Subcutaneous adipose tissue (tissue), 4 donors: ENCODE results near the gene XPC. TPM values are rescaled to one million over a fixed set of nuclear protein-coding genes. Genes with fewer than 3 reads are reported as not detected.

ENCODE experiments used
- CTCF ChIP-seq: fragments of 450-650 bp; IDR thresholded peaks from one replicate; pipeline ENCODE4 v1.5.1; 2016; ENCODE audit warnings: low read depth, mild to moderate bottlenecking, control low read depth, antibody characterized with exemption, moderate library complexity
- total RNA-seq, 4 donors: library from RNA; depleted of rRNA; stranded (reverse); fragments of >200 nt; gene quantifications; one replicate each; pipeline ENCODE4 v1.1.0, GENCODE V29; 2016

XPC gene
- total RNA-seq, 4 donors from 2014 or later = 25.4 to 70.6 (median 46.0) TPM

DNA sequence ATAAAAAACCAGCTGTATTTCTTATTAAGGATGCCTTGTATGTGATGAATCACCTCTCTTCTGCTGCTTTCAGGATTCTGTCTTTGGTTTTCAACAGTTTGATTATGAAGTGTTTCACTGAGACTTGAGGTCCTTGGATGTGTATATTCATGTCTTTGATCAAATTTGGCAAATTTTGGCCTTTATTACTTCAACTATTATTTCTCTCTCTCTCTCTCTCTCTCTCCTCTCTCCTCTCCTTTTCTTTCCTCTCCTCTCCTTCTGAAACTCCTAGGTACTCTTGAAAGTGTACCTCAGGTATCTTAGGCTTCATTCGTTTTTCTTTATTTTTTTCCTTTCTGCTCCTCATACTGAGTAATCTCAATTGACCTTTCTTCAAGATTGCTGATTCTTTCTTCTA is 43.5 kb upstream of the XPC start:
- no peak for TF ChIP-seq CTCF

DNA sequence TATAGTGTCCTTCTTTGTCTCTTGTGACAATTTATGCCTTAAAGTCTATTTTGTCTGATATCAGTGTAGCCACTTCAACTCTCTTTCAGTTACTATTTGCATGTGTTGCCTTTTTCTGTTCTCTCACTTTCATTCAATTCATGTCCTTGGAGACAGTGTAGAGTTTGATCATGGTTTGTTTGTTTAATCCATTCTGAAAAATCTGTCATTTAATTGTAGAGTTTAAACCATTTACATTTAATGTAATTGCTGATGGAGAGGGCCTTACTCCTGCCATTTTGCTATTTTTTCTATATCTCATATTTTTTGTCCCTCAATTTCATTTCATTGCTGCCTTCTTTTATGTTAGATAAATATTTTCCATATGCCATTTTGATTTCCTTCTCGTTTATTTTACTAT is 42.5 kb upstream of the XPC start:
- no peak for TF ChIP-seq CTCF

DNA sequence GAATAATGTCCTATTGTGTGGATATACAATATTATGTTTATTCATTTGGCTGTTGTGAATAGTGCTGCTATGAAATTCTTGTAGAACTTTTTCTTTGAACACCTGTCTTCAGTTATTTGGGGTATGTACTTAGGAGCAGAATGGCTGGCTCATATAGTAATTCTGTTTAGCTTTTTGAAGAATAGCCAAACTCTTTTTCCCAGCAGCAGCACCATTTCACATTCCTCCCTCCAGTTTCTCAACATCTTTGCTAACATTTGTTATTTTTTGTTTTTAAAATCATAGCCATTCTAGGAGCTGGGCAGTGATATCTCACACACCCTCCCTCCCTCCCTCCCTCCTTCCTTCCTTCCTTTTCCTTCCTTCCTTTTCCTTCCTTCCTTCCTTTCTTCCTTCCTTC is 40.0 kb upstream of the XPC start:
- TF ChIP-seq CTCF = no peak

- no peak for TF ChIP-seq CTCF
Measured at GRCh38 chr3:14216257-14217048, 38.1 kb upstream of the XPC start.

DNA sequence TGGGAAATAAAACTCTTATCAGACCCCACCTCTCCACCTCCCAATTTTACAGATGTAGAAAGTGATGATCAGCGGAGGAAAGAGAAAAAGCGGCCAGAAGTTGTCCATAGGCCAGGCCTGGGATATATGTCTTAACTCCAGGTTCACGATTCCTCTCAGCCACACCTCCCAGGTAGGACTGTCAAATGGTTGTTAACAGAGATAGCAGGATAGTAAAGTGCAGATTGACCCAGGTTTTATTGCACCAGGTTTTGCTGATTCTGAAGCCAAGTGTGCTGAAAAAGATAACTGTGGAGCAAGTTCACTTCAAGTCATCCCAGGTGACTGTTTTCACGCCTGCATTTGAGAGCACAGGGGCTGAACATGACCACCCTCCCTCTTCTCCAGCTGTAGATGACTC is 36.4 kb upstream of the XPC start:
- no peak for TF ChIP-seq CTCF

DNA sequence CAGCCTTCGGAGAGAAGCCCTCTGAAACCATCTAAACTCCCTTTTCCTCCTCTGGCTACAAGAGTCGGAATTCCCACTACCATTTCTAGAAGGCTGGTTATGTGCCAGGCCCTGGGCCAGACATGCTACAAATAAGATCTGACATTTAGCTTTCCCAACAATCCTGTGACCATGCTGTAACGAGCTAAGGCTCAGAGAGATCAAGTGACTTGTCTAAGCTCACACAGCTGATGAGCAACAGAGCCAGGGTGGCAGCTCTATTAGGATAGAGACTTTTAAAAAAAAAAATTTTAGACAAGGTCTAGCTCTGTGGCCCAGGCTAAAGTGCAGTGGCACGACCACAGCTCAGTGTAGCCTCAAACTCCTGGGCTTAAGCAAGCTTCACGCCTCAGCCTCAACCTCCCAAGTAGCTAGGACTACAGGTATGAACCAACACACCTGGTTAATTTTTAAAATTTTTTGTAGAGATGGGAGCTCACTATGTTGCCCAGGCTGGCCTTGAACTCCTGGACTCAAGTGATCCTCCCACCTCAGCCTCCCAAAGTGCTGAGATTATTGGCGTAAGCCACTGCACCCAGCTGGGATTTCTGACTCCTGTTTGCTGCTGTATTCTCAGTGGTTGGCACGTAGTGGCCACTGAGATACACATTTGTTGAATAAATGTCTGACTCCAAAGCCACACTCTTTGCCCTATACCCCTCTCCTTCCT is 34.8 kb upstream of the XPC start:
- TF ChIP-seq CTCF = no peak

DNA sequence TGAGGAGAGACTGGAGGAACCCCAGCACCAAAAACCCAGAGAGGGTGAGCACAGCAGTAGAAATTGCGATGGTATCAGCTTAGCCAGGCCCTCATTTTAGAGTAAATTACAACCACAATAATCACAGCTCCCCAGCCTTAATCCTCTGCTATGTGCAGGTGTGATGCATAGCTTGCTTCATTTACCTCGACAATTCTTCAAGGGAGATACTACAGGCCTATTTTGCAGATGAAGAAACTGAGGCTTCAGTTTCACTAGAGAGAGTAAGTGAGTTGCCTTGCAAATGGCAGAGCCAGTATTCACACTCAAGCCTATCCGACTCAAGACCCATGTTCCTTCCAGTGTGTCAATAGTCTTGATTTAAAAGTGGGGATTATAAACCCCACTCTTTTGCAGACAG is 33.6 kb upstream of the XPC start:
- TF ChIP-seq CTCF = no peak
